NCI-H187 treated with DMSO at 0.1 percent for 48 hours (cell line): ENCODE measurements around the gene IMMP2L.
"Not testable (repeated sequence)": the region's sequence is repeated elsewhere in the genome, so short reads cannot be mapped to it uniquely, and the experiment has no call there.

ENCODE experiments used
- DNase-seq: peaks from one replicate; lab custom pipeline; 2025; lab: John Stamatoyannopoulos, UW

IMMP2L gene

GRCh38 chr7:111561904-111562732 is at the start of gene IMMP2L:
TSS of gene IMMP2L (minus strand) at chr7:111562492.
- no peak for DNase-seq

- not testable (repeated sequence) for DNase-seq
Observed at GRCh38 chr7:111609483-111610254, 47.4 kb upstream of the IMMP2L start.

- no peak for DNase-seq
Observed at GRCh38 chr7:111607621-111608020, 45.3 kb upstream of the IMMP2L start.

GRCh38 chr7:111605246-111605645 is 43.0 kb upstream of the IMMP2L start:
- no peak for DNase-seq

- no peak for DNase-seq
Observed at GRCh38 chr7:111600091-111600490, 37.8 kb upstream of the IMMP2L start.

GRCh38 chr7:111595780-111596179 is 33.5 kb upstream of the IMMP2L start:
- no peak for DNase-seq

- DNase-seq = no peak
Observed at GRCh38 chr7:111594602-111595001, 32.3 kb upstream of the IMMP2L start.

GRCh38 chr7:111593343-111593742 is 31.1 kb upstream of the IMMP2L start:
- no peak for DNase-seq

- no peak for DNase-seq
Observed at GRCh38 chr7:111588065-111588433, 25.8 kb upstream of the IMMP2L start.

- DNase-seq = no peak
Observed at GRCh38 chr7:111587410-111588064, 25.2 kb upstream of the IMMP2L start.

GRCh38 chr7:111586711-111587409 is 24.6 kb upstream of the IMMP2L start:
- no peak for DNase-seq

GRCh38 chr7:111581784-111582488 is 19.6 kb upstream of the IMMP2L start:
- not testable (repeated sequence) for DNase-seq

- not testable (repeated sequence) for DNase-seq
Observed at GRCh38 chr7:111581207-111581606, 18.9 kb upstream of the IMMP2L start.

GRCh38 chr7:111578754-111579153 is 16.5 kb upstream of the IMMP2L start:
- no peak for DNase-seq

- DNase-seq = no peak
Observed at GRCh38 chr7:111571720-111572119, 9.4 kb upstream of the IMMP2L start.

- DNase-seq = no peak
Observed at GRCh38 chr7:111568870-111569462, 6.7 kb upstream of the IMMP2L start.

- DNase-seq = no peak
Observed at GRCh38 chr7:111568419-111568818, 6.1 kb upstream of the IMMP2L start.

GRCh38 chr7:111564078-111564477 is 1.8 kb upstream of the IMMP2L start:
- DNase-seq = no peak

- DNase-seq = no peak
Observed at GRCh38 chr7:111561654-111561903, 713 bp downstream of the IMMP2L start.

- DNase-seq = no peak
Observed at GRCh38 chr7:111560773-111561653, 1.3 kb downstream of the IMMP2L start.
